ENCODE results near the gene SBK2. TPM values are rescaled to one million over a fixed set of nuclear protein-coding genes. Genes with fewer than 3 reads are reported as not detected.

SBK2 gene
- total RNA-seq, 3 donors from 2014 or later: not detected

GRCh38 chr19:55552620-55553019 is 15.7 kb upstream of the SBK2 start:
- Histone ChIP-seq H3K4me3 (no peak overlapping the region), H3K9me3 (no peaks in the 10 kb centered on the region), H3K36me3 (ENCODE audit: low read depth) (no peaks in the 10 kb centered on the region), H3K4me1 (ENCODE audit: low read depth) (peaks cover 2% of the 10 kb centered on the region)
- DNase-seq (no peak), ATAC-seq (no peak)
- no peak for TF ChIP-seq CTCF (IDR thresholded peaks at IDR 0.05)
- intact Hi-C loops (cut with DNase I, micrococcal nuclease): no loop called here

DNA sequence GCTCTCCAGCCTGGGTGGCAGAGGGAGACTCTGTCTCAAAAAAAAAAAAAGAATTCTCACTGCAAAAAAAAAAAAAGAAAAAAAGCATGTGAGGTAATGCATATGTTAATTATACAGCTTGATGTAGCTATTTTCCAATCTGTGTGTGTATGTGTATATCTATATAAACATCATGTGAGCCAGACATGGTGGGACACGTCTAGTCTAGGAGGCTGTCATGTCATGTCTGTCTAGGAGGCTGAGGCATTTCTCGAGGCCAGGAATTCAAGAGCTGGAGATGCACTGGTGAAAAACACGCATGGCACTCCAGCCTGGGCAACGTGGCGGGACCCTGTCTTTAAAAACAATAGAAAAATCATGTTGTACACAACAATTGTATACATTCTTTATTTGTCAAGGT is 15.3 kb upstream of the SBK2 start:
- Histone ChIP-seq H3K9me3 (no peaks in the 10 kb centered on the region), H3K4me1 (ENCODE audit: low read depth) (peaks cover 2% of the 10 kb centered on the region), H3K36me3 (ENCODE audit: low read depth) (no peaks in the 10 kb centered on the region), H3K4me3 (no peak overlapping the region)
- ATAC-seq: no peak
- no peak for TF ChIP-seq CTCF (IDR thresholded peaks at IDR 0.05)
- intact Hi-C loops (cut with DNase I, micrococcal nuclease): no loop called here
- no peak for DNase-seq

DNA sequence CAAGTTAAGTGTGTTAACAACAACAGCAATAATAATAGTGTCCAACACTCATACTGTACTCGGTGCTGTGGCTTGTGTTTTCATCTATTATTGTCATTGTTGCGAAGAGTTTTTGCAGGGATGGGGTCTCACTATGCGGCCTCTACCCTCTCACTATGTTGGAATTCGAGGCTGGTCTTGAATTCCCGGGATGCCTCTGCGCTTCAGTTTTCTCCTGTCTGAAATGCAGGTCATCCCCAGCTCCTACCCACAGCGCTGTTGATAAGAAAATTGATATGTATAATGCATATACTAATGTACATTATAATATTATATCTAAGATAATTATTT is 13.4 kb upstream of the SBK2 start:
- Histone ChIP-seq H3K9me3 (no peaks in the 10 kb centered on the region), H3K4me1 (ENCODE audit: low read depth) (peaks cover 2% of the 10 kb centered on the region), H3K4me3 (no peak overlapping the region), H3K36me3 (ENCODE audit: low read depth) (no peaks in the 10 kb centered on the region)
- no peak for TF ChIP-seq CTCF (IDR thresholded peaks at IDR 0.05)
- ATAC-seq (no peak), DNase-seq (no peak)
- intact Hi-C loops (cut with DNase I, micrococcal nuclease): no loop called here

- ATAC-seq: peak; percentile 77
Observed at GRCh38 chr19:55549500-55550320, 12.8 kb upstream of the SBK2 start.

DNA sequence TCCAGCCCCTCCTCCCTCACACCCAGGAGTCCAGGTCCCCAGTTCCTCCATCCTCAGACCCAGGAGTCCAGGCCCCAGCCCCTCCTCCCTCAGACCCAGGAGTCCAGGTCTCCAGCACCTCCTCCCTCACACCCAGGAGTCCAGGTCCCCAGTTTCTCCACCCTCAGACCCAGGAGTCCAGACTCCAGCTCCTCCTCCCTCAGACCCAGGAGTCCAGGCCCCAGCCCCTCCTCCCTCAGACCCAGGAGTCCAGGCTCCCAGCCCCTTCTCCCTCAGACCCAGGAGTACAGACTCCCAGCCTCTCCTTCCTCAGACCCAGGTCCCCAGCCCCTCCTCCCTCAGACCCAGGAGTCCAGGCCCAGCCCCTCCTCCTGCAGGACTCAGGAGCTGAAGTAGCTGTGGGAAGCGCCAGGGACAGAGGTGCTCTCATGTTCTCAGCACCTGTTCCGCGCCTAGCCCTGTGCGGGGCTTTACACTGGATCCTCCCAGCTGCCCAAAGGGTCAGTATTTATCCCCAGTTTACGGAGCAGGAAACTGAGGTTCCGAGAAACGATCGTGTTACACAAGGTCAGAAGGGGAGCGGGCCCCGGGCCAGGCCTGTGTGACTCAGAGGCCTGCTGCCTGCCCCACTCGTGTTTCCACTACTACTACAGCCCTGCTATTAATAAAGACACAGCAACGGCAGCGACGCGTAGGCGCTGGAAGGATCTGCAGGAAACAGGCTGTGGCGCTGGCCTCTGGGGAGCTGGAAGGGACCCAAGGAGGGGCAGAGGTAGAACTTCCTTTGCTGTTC is 10.1 kb upstream of the SBK2 start:
- no peak overlapping the region for H3K4me3 ChIP-seq
- intact Hi-C loops (cut with DNase I, micrococcal nuclease): no loop called here
- DNase-seq (peak in 2 of 3 donors; percentile 49 to 51), ATAC-seq (peak; percentile 16)
- no peaks in the 10 kb centered on the region for H3K36me3 ChIP-seq (ENCODE audit: low read depth)
- TF ChIP-seq CTCF (IDR thresholded peaks at IDR 0.05): no peak
- peaks cover 2% of the 10 kb centered on the region for H3K4me1 ChIP-seq (ENCODE audit: low read depth)
- no peaks in the 10 kb centered on the region for H3K9me3 ChIP-seq

More at GRCh38 chr19:55549500-55550320, 12.8 kb upstream of the SBK2 start:
- peak in 2 of 3 donors; percentile 27 to 50 for DNase-seq
- Histone ChIP-seq H3K4me1 (ENCODE audit: low read depth) (peaks cover 2% of the 10 kb centered on the region), H3K9me3 (no peaks in the 10 kb centered on the region), H3K36me3 (ENCODE audit: low read depth) (no peaks in the 10 kb centered on the region), H3K4me3 (no peak overlapping the region)
- TF ChIP-seq CTCF (IDR thresholded peaks at IDR 0.05): no peak
- intact Hi-C loops (cut with DNase I, micrococcal nuclease): no loop called here
